CD4-positive, alpha-beta T cell treated with Interleukin-10 for 1 hour (primary cell): ENCODE results near the gene TNFSF18.

Experiments used
- DNase-seq: peaks from one replicate; pipeline ENCODE4 v3.0.0-alpha.2; 2020

Gene TNFSF18

GRCh38 chr1:173038875-173039554, 11.7 kb downstream of the TNFSF18 start:
- DNase-seq, result no peak

GRCh38 chr1:173024543-173024942, 26.2 kb downstream of the TNFSF18 start:
- DNase-seq, result no peak

GRCh38 chr1:173023343-173023742, 27.4 kb downstream of the TNFSF18 start:
- no peak for DNase-seq

- DNase-seq, result no peak
Measured at GRCh38 chr1:173020138-173020750, 30.5 kb downstream of the TNFSF18 start.

- DNase-seq, result no peak
Measured at GRCh38 chr1:173017792-173018191, 32.9 kb downstream of the TNFSF18 start.

- no peak for DNase-seq
Measured at GRCh38 chr1:173016419-173016818, 34.3 kb downstream of the TNFSF18 start.

- no peak for DNase-seq
Measured at GRCh38 chr1:173015629-173016028, 35.1 kb downstream of the TNFSF18 start.

GRCh38 chr1:173014160-173014559, 36.6 kb downstream of the TNFSF18 start:
- no peak for DNase-seq

GRCh38 chr1:173012126-173012525, 38.6 kb downstream of the TNFSF18 start:
- DNase-seq, result no peak

- peak; percentile 6 for DNase-seq
Measured at GRCh38 chr1:173009597-173009996, 41.1 kb downstream of the TNFSF18 start.

- DNase-seq, result no peak
Measured at GRCh38 chr1:173005196-173005864, 45.4 kb downstream of the TNFSF18 start.

- DNase-seq, result no peak
Measured at GRCh38 chr1:173002891-173003838, 47.6 kb downstream of the TNFSF18 start.

GRCh38 chr1:172999349-172999748, 51.4 kb downstream of the TNFSF18 start:
- DNase-seq, result no peak

GRCh38 chr1:172997941-172998361, 52.8 kb downstream of the TNFSF18 start:
- no peak for DNase-seq

- no peak for DNase-seq
Measured at GRCh38 chr1:172993640-172994039, 57.1 kb downstream of the TNFSF18 start.

- no peak for DNase-seq
Measured at GRCh38 chr1:172991674-172992400, 58.9 kb downstream of the TNFSF18 start.

- DNase-seq, result no peak
Measured at GRCh38 chr1:172990598-172991215, 60.0 kb downstream of the TNFSF18 start.
